MM.1S (cell line): Measurements from ENCODE around the gene F3.

ENCODE experiments used
- CTCF ChIP-seq: fragments of 300-600 bp; sonication (generic); IDR thresholded peaks from 2 replicates; pipeline ENCODE4 v1.5.1; 2016; ENCODE audit warnings: antibody characterized with exemption, low read length, mixed read lengths
- EZH2 ChIP-seq: fragments of 300-600 bp; sonication (generic); optimal IDR thresholded peaks from 2 replicates; pipeline ENCODE3; 2017; ENCODE audit warnings: low read depth, mild to moderate bottlenecking, antibody characterized with exemption, low read length, mixed read lengths
- EZH2phosphoT487 ChIP-seq: fragments of 300-600 bp; sonication (generic); IDR thresholded peaks from 2 replicates; pipeline ENCODE4 v1.6.1; 2018; ENCODE audit warnings: antibody characterized with exemption, low read length

GRCh38 chr1:94565901-94566300, 24.3 kb upstream of the F3 start:
- TF ChIP-seq EZH2phosphoT487 (no peak), CTCF (no peak), EZH2 (no peak)
